ENCODE results near the gene ECT2.
A peak's percentile ranks its signal among the peaks of the same experiment; 100 is the strongest.
"Not testable (repeated sequence)": the region's sequence is repeated elsewhere in the genome, so short reads cannot be mapped to it uniquely, and the experiment has no call there.

ECT2 gene

DNA sequence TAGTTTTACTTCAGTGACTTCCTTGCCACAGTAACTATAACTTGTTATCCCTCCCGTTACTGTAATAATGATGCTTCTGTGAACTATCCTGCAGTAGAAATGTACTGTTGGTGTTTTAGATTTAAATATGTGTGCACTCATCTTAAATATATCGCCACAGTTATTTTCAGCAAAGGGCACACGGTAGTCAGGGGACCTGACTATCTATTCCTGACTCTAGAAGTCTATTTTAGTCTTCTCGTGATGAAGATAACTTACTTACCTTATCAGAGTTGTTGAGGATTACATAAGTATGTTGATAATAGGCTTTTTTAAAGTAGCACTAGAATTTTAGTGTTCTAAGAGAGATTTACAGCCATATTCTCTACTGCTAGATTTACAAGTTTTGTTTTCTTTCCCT is 65.3 kb downstream of the ECT2 start:
- no peak for DNase-seq

DNA sequence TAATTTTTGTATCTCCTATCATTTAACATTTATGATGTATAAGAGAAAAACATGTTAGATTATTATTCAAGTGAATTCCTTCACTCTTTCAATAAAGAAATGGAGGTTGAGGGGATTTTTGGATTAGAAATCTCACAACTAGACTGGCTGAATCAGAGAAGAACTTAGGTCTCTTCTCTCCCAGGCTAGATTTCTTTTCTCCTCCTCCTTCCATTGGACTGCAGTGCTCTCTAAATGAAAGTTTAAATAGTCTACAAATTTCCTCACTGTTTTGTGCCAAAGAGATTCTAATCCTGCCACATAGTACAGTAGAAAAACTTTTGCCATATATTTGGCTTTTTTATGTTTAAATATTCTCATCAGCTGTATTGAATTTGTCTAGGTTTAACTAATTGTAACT is 65.8 kb downstream of the ECT2 start:
- no peak for DNase-seq

DNA sequence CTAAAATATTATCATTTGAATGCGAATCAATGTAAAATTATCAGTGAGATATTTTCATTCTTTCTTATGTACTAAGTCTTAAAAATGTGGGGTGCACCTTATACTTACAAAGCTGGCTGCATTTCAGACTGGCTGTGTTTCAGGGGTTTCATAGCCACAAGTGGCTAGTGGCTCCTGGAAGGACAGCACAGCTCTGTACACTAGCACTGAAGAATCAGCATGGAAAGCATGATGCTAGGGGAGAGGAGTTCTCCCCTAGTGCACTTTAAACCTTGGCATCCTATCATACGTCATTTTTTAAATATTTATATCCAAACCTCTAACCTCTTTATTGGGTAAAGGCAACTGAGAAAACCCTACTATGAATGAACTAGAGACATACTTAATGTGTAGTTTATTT is 66.4 kb downstream of the ECT2 start:
- DNase-seq = no peak

DNA sequence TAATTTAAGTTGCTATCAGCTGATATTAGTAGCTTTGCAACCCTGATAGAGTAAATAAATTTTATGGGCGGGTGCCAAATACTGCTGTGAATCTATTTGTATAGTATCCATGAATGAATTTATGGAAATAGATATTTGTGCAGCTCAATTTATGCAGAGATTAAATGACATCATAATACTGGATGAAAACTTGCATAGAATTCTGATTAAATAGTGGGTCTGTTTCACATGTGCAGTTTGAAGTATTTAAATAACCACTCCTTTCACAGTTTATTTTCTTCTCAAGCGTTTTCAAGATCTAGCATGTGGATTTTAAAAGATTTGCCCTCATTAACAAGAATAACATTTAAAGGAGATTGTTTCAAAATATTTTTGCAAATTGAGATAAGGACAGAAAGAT is 70.0 kb downstream of the ECT2 start:
- DNase-seq = no peak

DNA sequence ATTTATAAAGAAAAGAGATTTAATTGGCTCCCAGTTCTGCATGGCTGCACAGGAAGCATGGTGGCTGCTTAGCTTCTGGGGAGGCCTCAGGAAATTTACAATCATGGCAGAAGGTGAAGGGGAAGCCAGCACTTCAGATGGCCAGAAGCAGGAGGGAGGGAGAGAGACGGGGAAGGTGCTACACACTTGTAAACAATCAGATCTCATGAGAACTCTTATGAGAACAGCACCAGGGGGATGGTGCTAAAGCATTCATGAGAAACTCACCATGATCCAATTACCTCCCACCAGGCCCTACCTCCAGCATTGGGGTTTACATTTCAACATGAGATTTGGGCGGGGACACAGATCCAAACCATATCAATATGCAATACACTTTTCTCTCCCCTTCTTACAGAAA is 73.7 kb downstream of the ECT2 start:
- no peak for DNase-seq

DNA sequence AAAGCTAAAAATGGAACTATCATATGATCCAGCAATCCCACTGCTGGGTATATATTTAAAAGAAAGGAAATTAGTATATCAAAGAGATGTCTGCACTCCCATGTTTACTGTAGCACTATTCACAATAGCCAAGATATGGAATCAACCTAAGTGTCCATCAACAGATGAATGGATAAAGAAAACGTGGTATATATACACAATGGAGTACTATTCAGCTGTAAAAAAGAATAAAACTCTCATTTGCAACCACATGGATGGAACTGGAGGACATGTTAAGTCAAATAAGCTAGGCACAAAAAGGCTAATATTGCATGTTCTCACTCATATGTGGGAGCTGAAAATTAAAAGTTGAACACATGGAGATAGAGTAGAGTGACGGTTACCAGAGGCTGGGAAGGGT is 76.7 kb downstream of the ECT2 start:
- DNase-seq = not testable (repeated sequence)

DNA sequence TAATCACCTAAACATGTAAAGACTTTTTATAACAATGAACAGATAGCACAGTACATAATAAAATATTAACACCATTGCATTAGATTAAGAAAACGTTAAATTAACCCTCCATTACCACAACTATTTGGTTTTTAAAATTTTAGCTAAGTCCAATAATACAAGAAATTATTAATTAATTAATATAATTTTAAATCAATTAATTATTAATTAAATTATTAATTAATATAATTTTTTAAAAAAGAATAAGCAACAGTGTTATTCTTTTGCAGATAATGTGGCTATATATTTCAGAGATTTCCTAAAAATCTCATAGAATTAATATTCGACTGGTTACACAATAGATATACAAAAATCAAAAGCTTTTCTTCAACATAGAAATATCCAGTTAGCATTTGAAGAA is 82.5 kb downstream of the ECT2 start:
- no peak for DNase-seq

DNA sequence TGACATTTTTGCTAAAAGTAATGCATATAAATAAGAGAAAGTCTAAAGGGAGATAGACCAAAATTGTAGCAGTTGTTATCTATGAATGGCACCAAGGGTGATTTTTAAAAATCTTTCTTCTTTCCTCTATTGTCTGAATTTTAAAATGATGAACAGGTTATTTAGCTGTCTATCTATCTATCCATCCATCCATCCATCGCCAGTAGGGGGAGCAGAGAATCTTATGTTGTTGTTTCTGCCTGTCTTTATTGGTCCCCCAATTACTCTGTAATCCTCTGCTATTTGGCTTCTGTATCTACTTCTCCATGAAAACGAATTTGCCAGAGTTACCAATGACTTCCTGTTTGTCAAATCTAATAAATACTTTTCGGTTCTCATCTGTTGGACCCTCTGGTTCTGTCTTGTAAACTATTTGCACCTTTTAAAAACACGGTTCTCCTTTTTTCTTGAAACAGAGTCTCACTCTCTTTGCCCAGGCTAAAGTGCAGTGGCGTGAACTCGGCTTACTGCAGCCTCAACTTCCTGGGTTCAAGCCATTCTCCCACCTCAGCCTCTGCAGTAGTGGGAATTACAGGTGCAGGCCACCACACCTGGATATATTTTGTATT is 86.0 kb downstream of the ECT2 start:
- DNase-seq = peak; percentile 43

DNA sequence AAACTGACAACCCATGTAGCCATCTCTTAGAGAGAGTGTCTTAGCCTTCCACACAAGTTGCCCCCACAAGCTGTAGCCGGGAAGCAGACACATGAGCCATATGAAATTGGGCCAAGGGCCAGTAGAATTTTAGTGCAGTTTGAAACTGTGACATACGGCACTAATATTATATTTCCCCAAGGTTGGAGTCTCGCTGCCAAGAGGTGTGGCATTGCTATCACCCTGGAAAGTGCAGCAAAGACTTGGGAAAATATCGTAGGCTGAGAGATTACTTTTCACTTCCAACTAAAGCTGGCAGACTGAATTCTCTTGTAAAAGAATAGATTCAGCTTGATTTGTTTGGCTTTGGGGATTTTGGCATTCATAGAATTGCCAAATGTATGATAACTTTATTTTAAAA is 89.2 kb downstream of the ECT2 start:
- no peak for DNase-seq

DNA sequence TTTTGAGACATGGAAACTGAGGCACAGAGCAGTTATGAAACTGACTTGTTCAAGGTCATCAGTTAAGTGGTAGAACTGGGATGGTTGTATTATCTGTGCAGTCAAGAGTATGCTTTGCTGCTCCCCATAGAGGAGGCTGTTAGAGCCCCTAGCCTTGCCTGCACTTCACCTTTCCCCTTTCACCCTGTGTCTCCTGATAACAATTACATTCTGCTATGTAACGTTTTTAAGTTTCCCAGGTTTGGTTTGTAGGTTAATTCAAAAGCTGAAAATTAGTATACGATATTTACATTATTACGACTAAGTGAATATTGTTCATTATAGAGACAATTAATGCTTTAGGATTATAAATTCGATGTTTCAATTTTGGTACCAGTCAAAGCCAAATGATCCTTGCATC is 89.9 kb downstream of the ECT2 start:
- DNase-seq = no peak

DNA sequence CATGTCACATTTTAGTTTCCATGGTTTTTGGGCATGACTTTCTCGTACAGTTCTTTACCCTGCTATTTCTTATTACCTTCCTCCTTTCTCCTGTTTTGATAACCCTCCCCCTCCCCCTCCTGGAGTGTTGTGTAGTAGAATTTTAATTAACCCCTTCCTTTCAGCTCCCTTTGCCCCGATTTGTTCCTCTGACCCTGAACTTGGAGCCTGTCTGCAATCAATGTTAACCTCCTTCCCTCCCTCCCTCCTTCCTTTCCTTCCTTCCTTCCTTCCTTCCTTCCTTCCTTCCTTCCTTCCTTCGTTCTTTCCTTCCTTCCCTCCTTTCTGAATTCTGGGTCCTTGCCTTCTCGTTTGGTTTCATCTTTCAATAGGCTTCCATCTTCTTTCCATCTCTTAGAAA is 90.4 kb downstream of the ECT2 start:
- no peak for DNase-seq

DNA sequence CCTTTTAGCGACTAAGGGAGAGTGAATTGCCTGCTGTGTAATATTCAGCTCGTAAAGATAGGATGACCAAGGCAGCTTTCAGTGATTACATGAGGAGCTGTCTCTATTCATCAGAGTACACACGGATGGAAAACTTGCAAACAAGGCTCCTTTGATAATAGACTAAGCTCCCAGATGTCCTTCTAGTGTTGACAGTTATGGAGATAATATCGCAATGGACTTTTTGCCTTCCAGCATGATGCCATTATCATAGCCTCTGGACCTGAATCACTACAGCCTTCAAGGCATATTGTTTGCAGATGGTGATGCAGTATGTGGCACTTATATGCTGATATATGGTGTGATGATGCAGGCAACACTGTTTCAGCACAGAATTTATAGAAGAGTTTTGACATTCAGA is 93.9 kb downstream of the ECT2 start:
- DNase-seq = no peak

DNA sequence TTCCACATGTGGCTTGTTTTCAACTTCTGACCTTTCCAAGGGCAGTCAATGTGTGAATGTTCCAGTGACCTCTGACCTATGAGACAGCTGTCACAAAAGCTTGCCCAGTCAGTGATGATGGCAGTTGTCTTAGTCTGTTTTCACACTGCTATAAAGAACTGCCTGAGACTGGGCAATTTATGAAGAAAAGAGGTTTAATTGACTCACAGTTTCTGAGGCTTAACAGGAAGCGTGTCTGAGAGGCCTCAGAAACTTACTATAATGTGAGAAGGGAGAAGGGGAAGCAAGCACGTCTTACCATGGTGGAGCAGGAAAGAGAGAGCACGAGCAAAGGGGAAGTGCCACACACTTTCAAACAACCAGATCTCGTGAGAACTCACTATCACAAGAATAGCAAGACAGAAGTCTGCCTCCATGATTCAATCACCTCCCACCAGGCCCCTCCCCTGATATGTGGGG is 95.6 kb downstream of the ECT2 start:
- DNase-seq = no peak

DNA sequence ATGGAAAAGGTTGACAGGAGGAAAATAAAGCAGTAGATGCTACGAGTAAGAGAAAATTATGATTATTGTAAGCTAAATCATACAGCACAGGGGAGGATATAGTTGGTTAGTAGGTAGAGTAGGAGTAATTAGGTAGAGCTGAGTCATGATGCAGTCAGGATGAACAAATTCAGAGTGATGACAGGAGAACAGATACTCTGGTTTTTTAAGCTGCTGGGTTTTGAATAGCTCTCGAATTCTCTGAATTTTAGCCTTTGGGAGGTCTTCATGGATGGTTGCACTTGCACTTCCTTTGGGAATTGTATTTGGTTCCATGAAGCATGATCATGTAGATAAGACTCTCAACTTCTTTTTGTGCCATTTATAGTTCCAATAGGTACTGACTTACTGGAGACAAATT is 96.2 kb downstream of the ECT2 start:
- DNase-seq = no peak

DNA sequence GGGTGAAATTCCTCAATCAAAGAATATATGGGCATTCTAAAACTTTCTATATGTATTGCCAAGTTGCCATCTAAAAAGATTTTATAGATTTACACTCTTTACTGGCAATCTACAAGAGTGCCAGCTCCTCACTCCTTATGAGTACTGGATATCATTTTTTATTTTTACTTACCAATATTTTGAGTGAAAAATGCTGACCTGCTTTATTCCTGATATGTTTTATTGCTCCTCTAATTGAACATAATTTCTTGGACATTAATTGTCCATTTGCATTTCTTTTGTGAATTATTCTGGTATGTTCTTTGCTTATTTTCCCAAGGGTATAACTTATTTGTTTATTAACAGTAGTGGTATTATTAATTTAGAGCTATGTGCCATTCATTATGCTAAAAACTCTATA is 96.8 kb downstream of the ECT2 start:
- no peak for DNase-seq

DNA sequence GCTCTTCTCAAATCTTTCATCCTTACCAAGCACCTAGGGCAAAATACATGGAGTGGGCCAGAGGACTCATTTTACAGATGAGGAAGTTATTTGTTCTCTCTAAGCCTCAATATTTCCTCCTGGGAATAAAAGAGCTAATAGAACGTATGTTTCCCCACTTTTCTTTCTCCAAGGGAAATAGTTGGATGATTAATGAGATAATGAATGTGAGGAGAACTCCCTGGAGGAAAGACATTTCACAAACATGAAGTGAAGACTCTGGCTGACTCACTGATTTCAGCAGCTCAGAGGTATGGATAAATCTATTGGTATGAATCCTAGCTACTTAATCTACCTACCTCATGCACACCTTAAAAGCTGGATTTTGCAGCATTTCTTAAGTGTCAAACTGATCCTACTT is 98.4 kb downstream of the ECT2 start:
- DNase-seq = no peak

DNA sequence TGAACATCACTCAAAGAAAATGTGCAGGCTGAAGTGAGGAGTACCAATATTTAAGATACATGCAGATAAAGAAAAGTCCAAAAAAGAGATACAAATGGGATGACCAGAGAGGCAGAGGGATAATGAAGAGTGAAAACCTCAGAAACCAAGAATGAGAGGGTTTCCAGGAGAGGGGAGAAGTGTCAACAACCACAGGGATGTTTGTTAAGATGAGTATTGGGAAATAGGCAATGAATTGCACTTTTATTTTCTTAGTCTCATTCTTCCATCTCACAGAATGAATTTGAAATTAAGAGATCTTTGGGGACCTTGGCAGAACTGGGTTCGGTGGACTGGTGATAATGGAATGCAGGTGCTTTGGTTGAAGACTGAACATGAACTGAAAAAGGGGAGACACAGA is 102.5 kb downstream of the ECT2 start:
- DNase-seq = no peak

DNA sequence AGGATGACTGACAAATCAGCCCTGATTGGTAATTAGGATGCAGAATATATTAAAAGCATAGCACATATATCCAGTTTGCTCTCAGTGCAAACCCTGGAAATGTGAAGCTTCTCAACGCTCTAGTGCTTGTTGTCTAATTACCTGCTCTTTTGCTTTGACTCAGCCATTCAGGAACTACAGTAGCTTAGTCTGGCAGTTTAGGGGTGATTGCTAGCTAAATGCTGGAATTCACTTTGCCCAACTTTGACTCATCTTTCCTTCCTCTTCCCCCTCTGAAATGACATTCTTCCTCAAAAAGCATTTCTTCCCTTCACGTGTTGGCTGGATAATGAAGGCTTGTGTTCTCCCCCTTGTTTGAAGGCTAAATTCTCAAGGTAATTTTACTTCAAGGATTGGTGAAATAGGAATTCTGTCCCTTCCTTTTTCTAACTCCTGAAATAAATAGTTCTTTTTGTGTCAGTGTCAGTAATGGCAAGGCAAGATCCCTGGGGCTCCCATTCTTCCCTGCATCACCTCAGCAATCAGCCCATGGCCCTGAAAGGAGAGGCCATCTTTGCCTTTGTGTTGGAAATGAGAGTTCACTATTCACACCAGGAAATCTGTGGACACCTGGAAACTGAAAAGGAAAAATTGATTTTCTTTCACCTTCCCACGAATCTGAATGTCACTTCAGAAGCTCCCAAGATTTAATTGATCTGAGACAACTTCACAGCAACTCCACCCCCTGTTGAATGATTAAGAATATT is 103.6 kb downstream of the ECT2 start:
- DNase-seq = no peak

DNA sequence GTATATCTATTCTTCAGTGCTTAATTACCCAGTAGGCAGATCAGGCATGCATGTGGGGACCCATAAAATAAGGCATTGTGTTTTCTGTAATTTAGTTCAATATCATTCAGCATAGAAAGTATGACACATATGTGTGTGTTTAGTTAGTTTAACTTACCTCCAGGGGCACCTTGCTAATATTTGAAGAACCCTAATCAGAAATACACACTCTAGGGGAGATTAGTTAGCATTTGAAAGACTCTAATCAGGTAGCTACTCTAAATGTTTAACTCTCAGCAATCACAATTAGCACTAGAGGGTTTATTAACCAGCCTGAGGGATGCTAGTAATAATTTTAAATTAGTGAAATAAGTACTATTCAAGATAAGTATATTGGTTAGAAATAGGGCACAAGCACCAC is 104.5 kb downstream of the ECT2 start:
- DNase-seq = no peak

DNA sequence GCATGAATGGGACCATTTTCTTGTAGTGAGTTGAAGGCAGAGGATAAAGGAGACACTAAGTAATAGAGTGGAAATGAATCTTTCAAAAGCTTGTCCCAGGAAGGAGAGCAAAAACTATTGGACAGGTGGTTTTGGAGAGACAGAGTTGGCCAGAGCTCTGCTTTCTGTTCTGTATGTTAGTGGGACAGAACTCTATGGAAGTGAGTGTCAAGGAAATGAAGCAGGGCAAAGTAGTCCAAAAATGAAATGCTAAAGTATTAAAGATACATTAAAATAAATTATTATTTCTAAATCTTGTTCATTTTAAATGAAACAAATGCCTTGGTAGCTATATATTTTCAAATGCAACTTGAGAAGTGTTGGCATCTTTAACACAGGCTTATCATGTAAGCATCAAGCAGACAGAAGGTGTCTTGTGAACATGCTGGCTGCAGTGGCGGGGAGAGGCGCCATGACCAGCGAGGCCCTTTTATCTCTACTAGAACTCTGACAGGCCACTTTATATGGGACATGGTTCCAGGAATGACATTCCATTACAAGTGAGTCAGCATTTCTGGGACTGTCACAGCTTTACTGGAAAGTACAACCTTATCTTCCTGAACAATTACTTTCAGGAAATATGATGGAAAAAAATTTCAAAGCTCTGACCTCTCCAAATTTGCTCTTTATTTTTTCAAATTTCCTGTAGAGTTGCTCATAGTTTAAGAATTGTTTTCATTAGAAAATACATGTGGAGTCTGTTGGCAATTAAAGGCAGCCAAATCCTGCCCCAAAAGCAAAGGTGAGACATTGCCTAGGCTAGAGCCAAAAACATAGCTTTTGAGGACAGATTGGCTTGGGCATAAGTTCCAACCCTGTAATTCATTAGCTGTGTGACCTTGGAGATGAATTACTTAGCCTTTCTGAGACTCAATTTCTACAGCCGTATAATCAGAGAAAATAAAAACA is 106.5 kb downstream of the ECT2 start:
- DNase-seq = no peak

DNA sequence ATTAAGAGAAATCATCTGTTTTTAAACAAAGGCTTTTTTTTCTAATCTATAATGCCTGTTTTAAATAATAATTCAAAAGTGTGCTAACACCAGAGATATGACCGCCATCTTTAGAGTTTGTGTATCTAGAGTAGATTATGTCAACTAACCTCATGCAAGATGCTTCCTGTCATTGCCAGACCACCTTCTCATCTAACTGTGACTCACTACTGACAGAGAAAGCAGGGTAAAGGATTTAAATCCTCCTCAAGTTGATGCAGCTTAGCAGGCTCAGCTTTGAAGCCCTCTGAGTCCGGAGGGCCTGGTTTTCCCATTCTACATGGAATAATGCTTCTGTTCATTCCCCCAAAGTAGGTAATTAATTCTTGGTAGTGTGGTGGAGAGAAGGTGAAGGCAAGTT is 108.5 kb downstream of the ECT2 start:
- DNase-seq = no peak

DNA sequence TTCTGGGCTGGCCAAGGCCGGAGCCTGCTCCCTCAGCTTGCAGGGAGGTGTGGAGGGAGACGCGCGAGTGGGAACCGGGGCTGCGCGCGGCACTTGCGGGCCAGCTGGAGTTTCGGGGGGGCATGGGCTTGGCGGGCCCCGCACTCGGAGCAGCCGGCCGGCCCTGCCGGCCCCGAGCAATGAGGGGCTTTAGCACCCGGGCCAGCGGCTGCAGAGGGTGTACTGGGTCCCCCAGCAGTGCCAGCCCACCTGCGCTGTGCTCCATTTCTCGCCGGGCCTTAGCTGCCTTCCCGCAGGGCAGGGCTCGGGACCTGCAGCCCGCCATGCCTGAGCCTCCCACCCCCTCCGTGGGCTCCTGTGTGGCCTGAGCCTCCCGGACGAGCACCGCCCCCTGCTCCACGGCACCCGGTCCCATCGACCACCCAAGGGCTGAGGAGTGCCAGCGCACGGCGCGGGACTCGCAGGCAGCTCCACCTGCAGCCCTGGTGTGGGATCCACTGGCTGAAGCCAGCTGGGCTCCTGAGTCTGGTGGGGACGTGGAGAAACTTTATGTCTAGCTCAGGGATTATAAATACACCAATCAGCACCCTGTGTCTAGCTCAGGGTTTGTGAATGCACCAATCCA is 116.3 kb downstream of the ECT2 start:
- DNase-seq = not testable (repeated sequence)

DNA sequence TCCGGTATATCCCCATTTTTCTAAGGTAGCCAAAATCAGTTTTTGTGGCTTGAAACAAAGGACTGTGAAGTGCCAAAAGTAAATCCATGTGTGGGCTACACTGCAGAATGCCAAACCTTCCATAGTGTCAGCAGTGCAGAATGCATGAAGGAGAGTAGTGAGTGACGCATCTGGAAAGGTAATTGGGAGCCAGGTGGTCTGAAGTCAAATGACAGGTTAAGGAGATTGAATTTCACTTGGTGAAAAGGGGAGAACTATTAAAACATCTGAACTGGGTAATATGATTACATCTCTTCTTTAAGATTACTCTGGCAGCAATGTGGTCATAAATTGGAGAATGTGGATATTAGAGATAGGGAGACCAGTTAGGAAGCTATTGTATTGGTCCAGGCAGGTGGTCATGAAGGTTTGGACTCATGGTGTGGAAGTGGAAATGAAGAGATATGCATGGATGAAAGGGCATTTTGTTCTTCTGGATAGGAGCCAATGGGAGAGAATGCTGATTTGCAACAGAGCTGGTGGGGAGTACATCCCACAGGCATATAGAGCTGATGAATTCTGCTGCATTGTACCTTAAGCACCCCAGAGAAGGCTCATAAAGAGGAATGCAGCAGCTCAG is 118.2 kb downstream of the ECT2 start:
- DNase-seq = peak; percentile 37
